Neural progenitor cell (in vitro differentiated cells): ENCODE measurements around the gene MGAT4B.

Source experiments
- CTCF ChIP-seq: fragments of 200-600 bp; sonication (generic); IDR thresholded peaks from 2 replicates; pipeline ENCODE4 v1.5.1; 2017; ENCODE audit warnings: antibody characterized with exemption, mild to moderate bottlenecking
- EZH2 ChIP-seq: fragments of 200-600 bp; sonication (generic); IDR thresholded peaks from 2 replicates; pipeline ENCODE4 v1.6.1; 2017; ENCODE audit warnings: antibody characterized with exemption, mild to moderate bottlenecking, moderate library complexity
- EZH2phosphoT487 ChIP-seq: fragments of 200-600 bp; sonication (generic); IDR thresholded peaks from 2 replicates; pipeline ENCODE4 v1.6.1; 2017; ENCODE audit warnings: antibody characterized with exemption

- TF ChIP-seq CTCF (no peak), EZH2phosphoT487 (no peak), EZH2 (no peak)
Measured at GRCh38 chr5:179769796-179770195, 36.9 kb downstream of the MGAT4B start.
